SH-SY5Y (cell line): Measurements from ENCODE around the gene ISLR2.

Experiments
- GATA2 ChIP-seq: IDR thresholded peaks from 2 replicates; pipeline ENCODE4 v1.6.1; 2011; ENCODE audit warnings: mild to moderate bottlenecking, low read depth, low read length
- GATA3 ChIP-seq: IDR thresholded peaks from 2 replicates; pipeline ENCODE4 v1.6.1; 2011; ENCODE audit warnings: low read depth, mild to moderate bottlenecking, low read length, moderate library complexity

GRCh38 chr15:74130155-74130848, at the start of gene ISLR2:
- TF ChIP-seq GATA3 (no peak), GATA2 (no peak)
